Head of caudate nucleus (tissue), 42 donors: ENCODE data around the gene CFAP65.

Source experiments
- DNase-seq, 42 donors: peaks; one replicate each; pipeline versions ENCODE4 v3.0.0 to v3.0.0-alpha.2; 2020 to 2021; ENCODE audit warnings: mixed read lengths in 7 of 42
- intact Hi-C: fragments of 100-400 bp; cut with DNase I; formaldehyde crosslinking; loops from one replicate; pipeline ENCODE4 v1.15.0; 2022

The CFAP65 gene

GRCh38 chr2:219071131-219071816 lies 30.0 kb upstream of the CFAP65 start:
- no peak for DNase-seq
- intact Hi-C loops, result no loop called here

DNA sequence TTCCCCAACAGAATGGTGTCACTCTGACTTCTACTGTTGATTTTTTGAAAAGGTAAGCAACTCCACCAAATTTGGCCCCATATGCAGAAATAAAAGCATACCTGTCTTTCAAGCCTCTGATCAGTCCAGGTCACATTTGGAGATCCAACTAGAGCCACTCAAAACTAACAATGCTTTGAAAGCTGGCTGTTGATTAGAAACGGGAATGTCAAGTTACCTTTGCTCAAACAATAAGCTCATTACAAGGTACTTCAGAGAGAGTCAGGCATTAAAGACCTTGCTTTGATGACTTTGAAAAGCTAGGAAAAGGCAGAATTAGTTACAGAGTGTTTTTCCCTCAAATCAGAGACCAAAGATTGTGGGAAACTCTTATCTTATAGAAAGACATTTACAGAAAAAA lies 24.2 kb upstream of the CFAP65 start:
- DNase-seq, result no peak
- intact Hi-C loops, result no loop called here

DNA sequence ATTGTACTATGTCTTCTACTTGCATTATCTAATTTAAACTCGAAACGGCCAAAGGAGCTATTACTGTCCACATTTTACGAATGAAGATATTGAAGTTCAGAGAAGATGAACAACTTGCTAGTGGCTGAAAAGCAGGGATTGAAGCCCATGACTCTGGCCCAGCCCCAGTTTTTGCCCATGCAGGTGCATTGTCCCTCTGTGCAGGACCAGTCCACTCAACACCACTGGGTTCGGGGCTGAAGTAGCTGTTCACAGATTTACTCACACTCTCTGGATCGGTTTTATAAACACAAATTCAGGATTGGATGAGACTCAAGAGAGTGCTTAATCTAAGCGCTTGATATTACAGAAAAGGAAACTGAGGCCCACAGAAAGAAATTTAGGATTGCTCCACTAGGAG lies 20.8 kb upstream of the CFAP65 start:
- intact Hi-C loops, result no loop called here
- no peak for DNase-seq

DNA sequence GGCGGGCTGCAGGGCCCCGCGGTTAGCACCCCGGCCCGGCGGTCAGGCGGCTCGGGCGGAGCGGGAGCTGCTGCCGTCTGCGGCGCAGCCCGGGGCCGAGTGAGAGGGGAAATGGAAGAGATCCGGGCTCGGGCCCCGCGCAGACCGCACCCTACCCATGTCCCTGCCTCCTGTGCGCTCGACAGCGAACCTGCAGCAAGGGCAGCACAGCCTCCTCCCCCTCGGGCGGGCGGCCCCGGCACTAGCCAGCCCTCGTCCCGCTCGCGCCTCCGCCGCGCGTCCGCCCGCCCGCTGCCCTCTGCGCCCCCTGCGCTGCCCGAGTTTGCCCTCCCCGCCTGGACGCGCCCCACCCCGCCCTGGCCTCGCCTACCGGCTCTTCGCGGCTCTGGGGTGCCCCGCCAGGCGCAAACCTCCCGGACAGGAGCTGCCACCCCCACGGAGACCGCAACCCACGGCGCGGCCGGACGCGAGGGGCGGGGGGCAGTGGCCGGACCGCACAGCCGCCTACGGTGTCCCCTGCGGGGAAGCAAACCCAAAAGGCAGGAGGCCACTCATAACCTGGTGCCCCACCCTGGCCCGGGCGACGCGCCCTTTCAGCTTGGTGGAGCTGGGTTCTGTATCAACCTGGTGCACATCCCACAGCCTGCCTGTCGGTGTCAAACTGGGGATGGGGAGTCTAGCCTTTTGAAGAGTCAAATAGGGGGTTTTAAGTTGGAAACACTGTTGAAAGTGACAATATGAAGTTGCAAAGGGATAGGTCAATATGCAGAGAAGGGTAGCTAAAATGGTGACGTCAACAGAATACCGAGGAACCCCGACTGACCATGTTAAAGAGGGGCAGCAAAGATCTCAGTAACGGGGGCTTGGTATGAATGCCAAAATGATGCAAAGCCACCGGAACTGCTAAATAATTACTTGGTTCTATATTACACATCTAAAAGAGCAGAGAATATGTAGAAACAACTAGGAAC lies 19.8 kb upstream of the CFAP65 start, which contains the start of gene IHH:
Gene IHH, minus strand, starts transcription at position 101 of the 971 bp plus-strand sequence. CDS start 454 bp downstream, outside the sequence.
- DNase-seq, result no peak
- intact Hi-C loops, result no loop called here

GRCh38 chr2:219059725-219060682 lies 18.7 kb upstream of the CFAP65 start:
- intact Hi-C loops, result loop anchor here (5.0 to 10.0 kb wide), 2 partner anchors 55 to 97 kb away; no protein-coding TSS in a partner anchor

DNA sequence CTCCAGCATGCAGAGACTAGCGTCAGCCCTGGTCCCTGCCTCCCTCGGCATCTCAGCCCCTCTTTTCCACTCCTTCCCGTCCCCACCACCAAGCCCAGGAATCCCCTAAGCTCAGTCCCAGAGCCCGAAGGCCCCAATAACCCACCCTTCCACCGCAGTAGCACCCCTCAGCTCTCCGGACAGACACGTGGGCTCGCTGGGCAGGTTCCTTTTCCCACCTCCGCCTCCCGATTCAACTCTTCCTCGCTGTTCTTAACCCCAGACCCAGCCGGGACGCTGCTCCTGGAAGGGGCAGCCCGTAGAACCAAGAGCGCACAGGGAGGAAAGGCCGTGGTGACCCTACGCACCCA lies 18.0 kb upstream of the CFAP65 start:
- intact Hi-C loops, result loop anchor here (5.0 to 10.0 kb wide), 2 partner anchors 55 to 98 kb away; no protein-coding TSS in a partner anchor
- no peak for DNase-seq

More at GRCh38 chr2:219059725-219060682, 18.7 kb upstream of the CFAP65 start:
- no peak for DNase-seq

DNA sequence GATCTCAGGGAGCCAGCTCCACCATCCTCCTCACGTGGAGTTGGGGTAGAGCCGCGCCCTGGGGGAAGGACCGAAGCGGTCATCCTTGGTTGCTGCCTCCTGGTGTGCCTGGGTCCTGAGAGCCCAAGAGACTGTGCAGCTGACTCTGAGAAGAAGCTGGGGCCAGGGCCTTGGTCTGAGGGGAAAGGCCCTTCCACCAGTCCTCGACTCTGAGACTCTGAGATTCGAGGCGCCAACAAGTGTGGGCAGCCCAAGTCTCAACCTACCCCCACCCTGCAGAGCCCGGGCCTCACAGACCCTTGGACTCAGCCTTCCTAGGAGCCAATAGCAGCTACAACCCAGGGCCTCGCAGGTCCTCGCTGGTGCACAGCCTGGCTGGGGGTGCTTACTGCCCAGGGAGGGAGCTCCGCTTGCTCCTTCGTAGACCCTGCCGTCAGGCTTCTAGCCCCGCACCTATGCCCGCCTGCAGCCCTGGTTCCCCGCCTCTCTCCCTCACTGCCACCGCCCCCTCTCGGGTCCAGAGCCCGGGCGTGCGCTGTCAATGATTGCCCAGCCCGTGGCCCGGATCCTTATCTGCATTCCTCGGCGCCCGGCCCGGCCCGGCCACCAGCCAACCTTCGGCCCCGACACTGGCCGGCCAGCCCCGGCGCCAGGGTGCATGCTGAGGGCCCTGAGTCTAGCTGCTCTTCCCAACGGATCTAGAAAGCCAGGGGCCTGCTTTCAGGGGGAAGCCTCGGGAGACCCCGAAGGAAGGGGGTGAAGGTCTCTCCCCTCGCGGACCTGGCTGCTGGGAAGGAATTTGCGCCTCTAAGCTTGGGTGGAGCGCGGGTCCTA lies 17.4 kb upstream of the CFAP65 start:
- intact Hi-C loops, result loop anchor here (5.0 to 10.0 kb wide), 2 partner anchors 56 to 99 kb away; no protein-coding TSS in a partner anchor
- no peak for DNase-seq

- DNase-seq, result peak; percentile 52 to 91 (median 80)
Measured at GRCh38 chr2:219057709-219058540, 16.6 kb upstream of the CFAP65 start.

GRCh38 chr2:219056896-219057708 lies 15.8 kb upstream of the CFAP65 start:
- DNase-seq, result no peak
- intact Hi-C loops, result loop anchor here (5.0 to 10.0 kb wide), 2 partner anchors 58 to 100 kb away; no protein-coding TSS in a partner anchor

More at GRCh38 chr2:219057709-219058540, 16.6 kb upstream of the CFAP65 start:
- intact Hi-C loops, result loop anchor here (5.0 to 10.0 kb wide), 2 partner anchors 57 to 99 kb away; no protein-coding TSS in a partner anchor

DNA sequence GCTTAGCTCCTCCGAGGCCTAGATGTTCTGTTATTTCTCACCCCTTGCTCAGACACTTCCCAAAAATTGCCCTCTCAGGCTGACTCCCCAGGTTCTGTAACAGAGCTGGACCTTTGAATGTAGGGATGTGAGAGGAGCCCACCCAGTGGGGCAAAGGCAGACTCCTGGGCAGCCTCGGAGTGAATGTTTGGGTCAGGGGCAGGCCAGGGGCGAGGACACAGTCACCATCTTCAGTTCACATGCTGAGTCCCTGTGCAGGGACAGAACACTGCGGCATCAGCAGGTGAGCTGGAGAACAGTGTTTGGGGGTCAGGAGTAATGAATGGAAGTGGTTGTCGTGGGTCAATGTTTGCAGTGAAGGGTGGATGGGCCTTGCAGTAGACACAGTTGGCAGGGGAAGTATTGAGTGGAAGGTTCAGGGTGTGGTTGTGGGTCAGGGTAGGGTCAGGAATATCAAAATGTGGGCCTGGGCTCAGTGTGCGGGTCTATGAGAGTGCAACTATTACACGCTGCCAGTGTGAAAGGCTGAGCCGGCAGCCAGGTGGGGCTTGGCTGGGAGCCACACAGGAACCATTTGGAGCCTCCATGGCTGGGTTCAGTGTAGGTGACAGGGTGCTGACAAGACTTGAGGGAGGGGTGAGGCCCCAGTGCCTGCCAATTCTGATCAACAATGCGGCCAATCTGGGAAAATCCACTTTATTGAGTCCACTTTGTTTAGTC lies 15.0 kb upstream of the CFAP65 start:
- no peak for DNase-seq
- intact Hi-C loops, result loop anchor here (5.0 to 10.0 kb wide), 2 partner anchors 58 to 101 kb away; no protein-coding TSS in a partner anchor

GRCh38 chr2:219054956-219055903 lies 13.9 kb upstream of the CFAP65 start:
- intact Hi-C loops, result loop anchor here (5.0 to 10.0 kb wide), 2 partner anchors 60 to 102 kb away; no protein-coding TSS in a partner anchor

GRCh38 chr2:219049282-219049681 lies 8.0 kb upstream of the CFAP65 start:
- intact Hi-C loops, result no loop called here
- no peak for DNase-seq

More at GRCh38 chr2:219054956-219055903, 13.9 kb upstream of the CFAP65 start:
- no peak for DNase-seq

DNA sequence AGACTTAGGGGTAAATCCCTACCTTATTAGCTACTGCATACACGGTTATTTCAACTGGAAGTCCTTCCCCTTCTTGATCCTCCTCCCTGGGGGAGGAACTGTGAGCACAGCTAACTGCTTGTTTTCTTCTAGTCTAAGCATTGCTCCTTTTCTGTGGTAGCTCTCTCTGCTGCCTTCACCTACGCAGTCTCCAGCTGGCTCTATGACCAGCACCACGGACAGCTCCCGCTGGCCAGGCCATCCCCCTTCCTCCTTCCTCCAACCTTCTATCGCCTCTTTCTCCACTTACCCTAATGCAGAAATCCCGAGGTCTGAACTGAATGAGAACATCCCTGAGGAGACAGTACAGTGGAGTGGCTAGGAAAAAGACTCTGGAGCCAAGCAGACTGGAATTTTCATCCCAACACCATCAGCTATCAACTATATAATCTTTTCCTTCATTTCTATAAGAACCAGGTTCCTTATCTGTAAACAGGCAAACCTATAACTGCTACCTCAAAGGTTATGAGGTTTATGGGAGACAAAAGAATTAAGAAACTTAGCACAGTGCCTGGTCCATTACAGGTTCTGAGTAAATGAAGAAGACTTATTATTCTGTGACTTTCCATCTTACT lies 4.7 kb upstream of the CFAP65 start:
- peak in 3 of 42 donors; percentile 26 to 47 (median 43) for DNase-seq
- intact Hi-C loops, result no loop called here
